CD14-positive monocyte (primary cell): ENCODE measurements around the gene LSG1. TPM values are rescaled to one million over a fixed set of nuclear protein-coding genes. Genes with fewer than 3 reads are reported as not detected.
A peak's percentile ranks its signal among the peaks of the same experiment; 100 is the strongest.

ENCODE experiments used
- DNase-seq, 3 donors: peaks; one replicate each; pipeline ENCODE4 v3.0.0-alpha.2; 2011 to 2022
- H2AFZ ChIP-seq: 2 replicates; pipeline ENCODE4 v1.6.0; 2012; ENCODE audit warnings: mild to moderate bottlenecking, low read depth, low read length, inconsistent platforms; ENCODE audit not compliant: insufficient read depth, poor library complexity, severe bottlenecking
- H3K27ac ChIP-seq, 2 donors: 1 replicate in 1 of 2; 2 replicates in 1 of 2; pipeline ENCODE4 v1.5.1; 2012 to 2013; ENCODE audit warnings: low read length in 2 of 2, control low read depth in 1 of 2, inconsistent platforms in 1 of 2, low read depth in 1 of 2, mild to moderate bottlenecking in 1 of 2
- H3K27me3 ChIP-seq, 2 donors: one replicate each; pipeline versions ENCODE4 v1.6.0 to v1.6.1; 2011 to 2013; ENCODE audit warnings: low read length in 2 of 2; ENCODE audit not compliant: control insufficient read depth in 2 of 2, insufficient read depth in 2 of 2
- H3K36me3 ChIP-seq, 2 donors: replicated peaks in 1 of 2; 1 replicate in 1 of 2; 2 replicates in 1 of 2; pipeline versions ENCODE4 v1.5.1 to v1.6.1; 2012 to 2013; ENCODE audit warnings: low read length in 2 of 2, control low read depth in 1 of 2, inconsistent platforms in 1 of 2, mild to moderate bottlenecking in 1 of 2; ENCODE audit not compliant: insufficient read depth in 2 of 2, control insufficient read depth in 1 of 2
- H3K4me1 ChIP-seq, 2 donors: 1 replicate in 1 of 2; 2 replicates in 1 of 2; pipeline versions ENCODE4 v1.5.1 to v1.6.1; 2012 to 2013; ENCODE audit warnings: low read length in 2 of 2, control low read depth in 1 of 2, inconsistent platforms in 1 of 2, mild to moderate bottlenecking in 1 of 2, moderate library complexity in 1 of 2; ENCODE audit not compliant: insufficient read depth in 2 of 2, control insufficient read depth in 1 of 2
- H3K4me2 ChIP-seq: replicated peaks from 2 replicates; pipeline ENCODE3; 2012; ENCODE audit warnings: low read length, moderate library complexity, mild to moderate bottlenecking; ENCODE audit not compliant: poor library complexity, severe bottlenecking; ENCODE audit errors: extremely low read depth
- H3K4me3 ChIP-seq, 3 experiments: fragments of 200-600 bp in 1 of 3; sonication (generic) in 1 of 3; replicated peaks in 1 of 3; 1 replicate in 2 of 3; 2 replicates in 1 of 3; pipeline ENCODE4 v1.5.1; 2011 to 2013; ENCODE audit warnings: low read length in 3 of 3, mild to moderate bottlenecking in 3 of 3, control low read depth in 2 of 3, low read depth in 2 of 3, inconsistent platforms in 1 of 3, moderate library complexity in 1 of 3
- H3K79me2 ChIP-seq: 2 replicates; pipeline ENCODE4 v1.6.0; 2012; ENCODE audit warnings: mild to moderate bottlenecking, control low read depth, inconsistent platforms, low read length, moderate library complexity; ENCODE audit not compliant: insufficient read depth
- H3K9ac ChIP-seq: 2 replicates; pipeline ENCODE4 v1.6.0; 2017; ENCODE audit warnings: low read length, mild to moderate bottlenecking; ENCODE audit not compliant: insufficient read depth, poor library complexity, severe bottlenecking
- H3K9me3 ChIP-seq, 2 donors: replicated peaks in 1 of 2; 1 replicate in 1 of 2; 2 replicates in 1 of 2; pipeline versions ENCODE4 v1.5.1 to v1.6.1; 2012 to 2013; ENCODE audit warnings: low read length in 2 of 2, control low read depth in 1 of 2; ENCODE audit not compliant: control insufficient read depth in 1 of 2, insufficient read depth in 1 of 2
- H4K20me1 ChIP-seq: 2 replicates; pipeline ENCODE4 v1.6.0; 2012; ENCODE audit warnings: mild to moderate bottlenecking, low read length, control low read depth, moderate library complexity; ENCODE audit not compliant: insufficient read depth
- H3K27ac Mint-ChIP-seq, 7 donors: one replicate each; pipeline ENCODE4 v1.8.0; 2020; ENCODE audit warnings: mild to moderate bottlenecking in 7 of 7, mixed read lengths in 7 of 7, moderate library complexity in 6 of 7, inconsistent platforms in 2 of 7
- H3K27me3 Mint-ChIP-seq, 3 donors: one replicate each; pipeline ENCODE4 v1.8.0; 2021 to 2022; ENCODE audit warnings: low read depth in 3 of 3, mild to moderate bottlenecking in 3 of 3, mixed read lengths in 3 of 3, moderate library complexity in 3 of 3, inconsistent platforms in 1 of 3
- H3K36me3 Mint-ChIP-seq, 2 donors: one replicate each; pipeline ENCODE4 v1.8.0; 2020; ENCODE audit warnings: mixed read lengths in 2 of 2, inconsistent platforms in 1 of 2, mild to moderate bottlenecking in 1 of 2
- H3K4me1 Mint-ChIP-seq: one replicate; pipeline ENCODE4 v1.8.0; 2020; ENCODE audit warnings: mild to moderate bottlenecking, mixed read lengths
- H3K4me3 Mint-ChIP-seq, 2 donors: one replicate each; pipeline ENCODE4 v1.8.0; 2020; ENCODE audit warnings: mild to moderate bottlenecking in 2 of 2, mixed read lengths in 2 of 2, moderate library complexity in 1 of 2
- H3K9me3 Mint-ChIP-seq, 7 donors: one replicate each; pipeline ENCODE4 v1.8.0; 2020 to 2022; ENCODE audit warnings: mixed read lengths in 7 of 7, mild to moderate bottlenecking in 6 of 7, moderate library complexity in 6 of 7, inconsistent platforms in 2 of 7
- WGBS: methylation state at CpG from one replicate; pipeline ENCODE4 v1.1.5; 2013; ENCODE audit warnings: missing lambda C conversion rate; ENCODE audit not compliant: insufficient coverage; 5-methylcytosine and 5-hydroxymethylcytosine counted together
- intact Hi-C, 2 donors: fragments of 100-400 bp; cut with micrococcal nuclease; formaldehyde crosslinking; loops; one replicate each; pipeline versions ENCODE4 v1.15.0 to v1.15.1; 2023
- polyA plus RNA-seq, 3 donors: library from polyadenylated mRNA; depleted of rRNA in 1 of 3; unstranded in 2 of 3; stranded (reverse) in 1 of 3; fragments of 300-500 nt in 2 of 3; fragments of >200 nt in 1 of 3; fragmentation: Illumina TruSeq in 2 of 3; gene quantifications; 1 replicate in 2 of 3; 2 replicates in 1 of 3; pipeline ENCODE4 v1.2.3, GENCODE V29; 2012 to 2021
- small RNA-seq: library from RNA; depleted of rRNA; stranded (forward); fragments of <200 nt; gene quantifications from one replicate; pipeline ENCODE3, GENCODE V24; 2012; ENCODE audit warnings: low read depth; ENCODE audit not compliant: insufficient read length
- TF ChIP-seq, protein P1 (sequence below): fragments of 200-600 bp; IDR thresholded peaks from one replicate; pipeline ENCODE4 v1.8.0; 2022; ENCODE audit warnings: antibody characterized with exemption, mild to moderate bottlenecking

The LSG1 gene
- polyA plus RNA-seq, 3 donors, result 6.7 to 30.9 (median 9.9) TPM

DNA sequence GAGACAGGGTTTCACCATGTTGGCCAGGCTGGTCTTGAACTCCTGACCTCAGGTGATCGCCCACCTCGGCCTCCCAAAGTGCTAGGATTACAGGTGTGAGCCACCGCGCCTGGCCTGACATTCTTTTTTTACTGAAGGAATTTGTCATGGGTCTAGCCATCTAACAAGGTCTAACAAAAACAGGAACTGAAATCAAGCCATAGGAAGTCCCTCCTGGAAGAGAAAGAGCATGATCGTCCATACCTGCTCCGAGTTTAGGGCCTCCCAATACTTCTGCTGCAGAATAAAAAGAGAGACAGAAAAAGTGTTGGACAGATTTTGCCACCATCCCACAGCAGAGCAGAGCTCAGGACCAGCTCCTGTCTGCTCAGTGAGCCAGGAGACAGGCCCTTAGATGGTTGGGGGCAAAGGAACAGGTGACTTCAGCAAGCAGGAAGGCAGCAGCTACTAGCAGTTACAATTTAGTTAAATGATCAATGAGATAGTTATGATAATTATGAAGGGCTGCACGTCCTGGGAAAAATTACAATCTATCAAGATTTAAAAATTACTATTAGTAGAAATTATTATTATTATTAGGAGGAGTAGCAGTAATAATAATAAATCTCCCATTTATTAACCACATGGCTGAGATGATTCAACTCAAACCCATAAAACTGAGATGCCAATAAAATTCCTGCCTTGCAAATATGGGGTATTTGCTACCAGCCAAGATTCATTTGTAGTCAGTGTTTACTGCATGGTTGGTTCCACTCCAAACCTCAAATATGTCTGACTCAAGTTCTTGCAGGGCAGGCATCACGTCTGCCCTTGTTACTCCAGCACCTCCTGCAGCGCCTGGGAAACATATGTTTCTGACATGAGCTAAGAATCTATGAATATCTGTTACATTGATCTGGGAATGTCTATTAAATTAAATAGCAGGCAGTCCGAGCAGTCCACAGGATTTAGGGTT lies 78.9 kb downstream of the LSG1 start:
- no peaks in the 10 kb centered on the region for H3K36me3 ChIP-seq
- H3K4me1 ChIP-seq, result peaks cover 10 to 15% of the 10 kb centered on the region in 2 donors
- no peak overlapping the region for H3K9ac ChIP-seq
- H3K79me2 ChIP-seq, result no peaks in the 10 kb centered on the region
- H3K9me3 ChIP-seq, result no peaks in the 10 kb centered on the region
- WGBS, result 48% methylated on average over 6 of the region's 10 CpGs
- peaks cover 0 to 4% (median 0%) of the 10 kb centered on the region in 7 donors for H3K9me3 Mint-ChIP-seq
- no peak overlapping the region for H2AFZ ChIP-seq
- TF ChIP-seq, protein P1, sequence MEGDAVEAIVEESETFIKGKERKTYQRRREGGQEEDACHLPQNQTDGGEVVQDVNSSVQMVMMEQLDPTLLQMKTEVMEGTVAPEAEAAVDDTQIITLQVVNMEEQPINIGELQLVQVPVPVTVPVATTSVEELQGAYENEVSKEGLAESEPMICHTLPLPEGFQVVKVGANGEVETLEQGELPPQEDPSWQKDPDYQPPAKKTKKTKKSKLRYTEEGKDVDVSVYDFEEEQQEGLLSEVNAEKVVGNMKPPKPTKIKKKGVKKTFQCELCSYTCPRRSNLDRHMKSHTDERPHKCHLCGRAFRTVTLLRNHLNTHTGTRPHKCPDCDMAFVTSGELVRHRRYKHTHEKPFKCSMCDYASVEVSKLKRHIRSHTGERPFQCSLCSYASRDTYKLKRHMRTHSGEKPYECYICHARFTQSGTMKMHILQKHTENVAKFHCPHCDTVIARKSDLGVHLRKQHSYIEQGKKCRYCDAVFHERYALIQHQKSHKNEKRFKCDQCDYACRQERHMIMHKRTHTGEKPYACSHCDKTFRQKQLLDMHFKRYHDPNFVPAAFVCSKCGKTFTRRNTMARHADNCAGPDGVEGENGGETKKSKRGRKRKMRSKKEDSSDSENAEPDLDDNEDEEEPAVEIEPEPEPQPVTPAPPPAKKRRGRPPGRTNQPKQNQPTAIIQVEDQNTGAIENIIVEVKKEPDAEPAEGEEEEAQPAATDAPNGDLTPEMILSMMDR, result no peak
- H3K27me3 Mint-ChIP-seq, result peaks cover 0 to 3% (median 0%) of the 10 kb centered on the region in 3 donors
- peaks cover 0 to 8% of the 10 kb centered on the region in 2 donors for H3K36me3 Mint-ChIP-seq
- peak overlapping the region; percentile 33 for H3K4me2 ChIP-seq
- H3K27ac Mint-ChIP-seq, result peak overlapping the region in 5 of 7 donors; percentile 38 to 84 (median 70)
- no peak overlapping the region for H3K4me3 ChIP-seq
- H3K4me3 Mint-ChIP-seq, result peak overlapping the region in 1 of 2 donors; percentile 5
- H4K20me1 ChIP-seq, result no peaks in the 10 kb centered on the region
- peaks cover 12% of the 10 kb centered on the region for H3K4me1 Mint-ChIP-seq
- DNase-seq, result peak in 2 of 3 donors; percentile 65 to 69
- no peaks in the 10 kb centered on the region for H3K27me3 ChIP-seq
- H3K27ac ChIP-seq, result no peak overlapping the region
- intact Hi-C loops, result loop anchor here (5.0 to 10.0 kb wide), 2 partner anchors 58 to 121 kb away; no protein-coding TSS in a partner anchor

Small RNA genes within 50 kb of the gene (small RNA-seq; reads per million reads assigned to genes)
- gene AC046143.2, result not detected

Other genes with a start within 250 kb of the LSG1 start
- 10 to 100 TPM in 1 of 3 donors, 1 to 10 TPM in 2; 4.7 to 19.5 (median 5.2) TPM for gene ATP13A3, start 185.2 kb downstream of the LSG1 start, polyA plus RNA-seq
- under 1 TPM in 1 of 3 donors, not detected in 2; 0.68 TPM for gene TMEM44, start 38.8 kb downstream of the LSG1 start, polyA plus RNA-seq
- gene FAM43A, start 13.7 kb upstream of the LSG1 start, polyA plus RNA-seq, result 10 to 100 TPM in 1 of 3 donors, 1 to 10 TPM in 2; 6.6 to 11.3 (median 9.8) TPM